DND-41 (cell line): ENCODE measurements around the gene CSF2.

Experiments used
- ATAC-seq: fragments of 200-7000 bp; cut with Tn5 transposase; 3 replicates; pipeline ENCODE4 v1.9.1; 2021; ENCODE audit warnings: low read depth; ENCODE audit not compliant: insufficient read depth
- DNase-seq: peaks from one replicate; pipeline ENCODE4 v3.0.0-alpha.2; 2020
- H2AFZ ChIP-seq: 2 replicates; pipeline ENCODE4 v1.6.0; 2012; ENCODE audit warnings: low read depth, low read length
- H3K27ac ChIP-seq: 2 replicates; pipeline ENCODE4 v1.5.1; 2012; ENCODE audit warnings: low read length, inconsistent platforms
- H3K27me3 ChIP-seq: fragments of 200-600 bp; sonication (generic); 2 replicates; pipeline ENCODE4 v1.6.0; 2012; ENCODE audit warnings: low read length, mild to moderate bottlenecking, inconsistent platforms; ENCODE audit not compliant: insufficient read depth, poor library complexity
- H3K36me3 ChIP-seq: 2 replicates; pipeline ENCODE4 v1.5.1; 2012; ENCODE audit warnings: low read length, inconsistent platforms; ENCODE audit not compliant: insufficient read depth
- H3K4me1 ChIP-seq: 2 replicates; pipeline ENCODE4 v1.5.1; 2012; ENCODE audit warnings: mild to moderate bottlenecking, low read length; ENCODE audit not compliant: insufficient read depth
- H3K4me2 ChIP-seq: 2 replicates; pipeline ENCODE4 v1.6.0; 2012; ENCODE audit warnings: mild to moderate bottlenecking, moderate library complexity, low read length, inconsistent platforms; ENCODE audit not compliant: insufficient read depth
- H3K4me3 ChIP-seq, 2 experiments: fragments of 200-600 bp in 1 of 2; shearing (Covaris generic) in 1 of 2; 2 replicates each; pipeline ENCODE4 v1.5.1; 2012 to 2016; ENCODE audit warnings: inconsistent platforms in 2 of 2, low read length in 2 of 2, mild to moderate bottlenecking in 2 of 2, low read depth in 1 of 2, moderate library complexity in 1 of 2
- H3K79me2 ChIP-seq: 2 replicates; pipeline ENCODE4 v1.6.0; 2012; ENCODE audit warnings: low read length, inconsistent platforms; ENCODE audit not compliant: insufficient read depth
- H3K9ac ChIP-seq: 2 replicates; pipeline ENCODE4 v1.6.0; 2012; ENCODE audit warnings: low read depth, mild to moderate bottlenecking, inconsistent platforms, low read length, moderate library complexity
- H3K9me3 ChIP-seq: 2 replicates; pipeline ENCODE4 v1.5.1; 2012; ENCODE audit warnings: low read length, moderate library complexity, mild to moderate bottlenecking, inconsistent platforms; ENCODE audit not compliant: insufficient read depth, severe bottlenecking
- H4K20me1 ChIP-seq: 2 replicates; pipeline ENCODE4 v1.6.0; 2012; ENCODE audit warnings: low read length; ENCODE audit not compliant: insufficient read depth
- EZH2 ChIP-seq: IDR thresholded peaks from 3 replicates; pipeline ENCODE4 v1.6.1; 2012; ENCODE audit warnings: borderline replicate concordance, low read depth, mild to moderate bottlenecking, moderate library complexity, low read length, inconsistent platforms; ENCODE audit not compliant: severe bottlenecking
- TF ChIP-seq, protein P1 (sequence below): IDR thresholded peaks from 2 replicates; pipeline ENCODE4 v1.5.1; 2012; ENCODE audit warnings: borderline replicate concordance, low read length, moderate library complexity, mild to moderate bottlenecking; ENCODE audit not compliant: poor library complexity, severe bottlenecking; ENCODE audit errors: extremely low read depth

The CSF2 gene

DNA sequence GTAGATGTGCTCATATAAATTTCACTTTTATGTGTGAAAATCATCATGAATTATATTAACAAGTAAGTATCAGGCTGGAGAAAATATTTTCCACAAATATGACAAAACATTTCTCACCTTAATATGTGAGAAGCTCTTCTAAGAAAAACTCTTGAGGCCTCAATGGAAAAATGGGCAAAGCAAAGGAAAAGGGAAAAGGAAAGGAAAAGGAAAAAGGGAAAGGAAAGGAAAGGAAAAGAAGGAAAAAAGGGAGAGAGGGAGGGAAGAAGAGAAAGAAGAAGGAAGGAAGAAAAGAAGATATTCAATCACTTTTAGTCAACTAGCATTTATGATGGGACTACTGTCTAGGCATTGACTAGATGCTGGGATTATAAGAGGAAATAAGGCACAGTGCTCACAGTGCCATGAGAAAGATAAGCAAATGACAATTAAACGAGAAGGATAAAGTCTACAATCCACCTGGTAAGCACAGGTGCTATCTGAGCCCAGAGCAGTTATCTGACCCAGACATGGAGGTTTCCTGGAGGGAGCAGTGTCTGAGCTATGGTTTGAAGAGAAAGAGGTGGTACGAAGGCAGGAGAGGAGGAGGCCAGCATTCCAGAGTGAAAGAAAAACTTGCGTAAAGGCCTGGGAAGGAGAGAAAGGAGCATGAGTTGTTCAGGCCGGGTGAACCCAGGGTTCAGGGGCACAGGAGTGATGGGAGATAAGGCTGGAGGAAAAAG is 43.8 kb upstream of the CSF2 start:
- Histone ChIP-seq H3K27me3 (no peaks in the 10 kb centered on the region), H3K9me3 (no peaks in the 10 kb centered on the region), H4K20me1 (no peaks in the 10 kb centered on the region), H3K36me3 (no peaks in the 10 kb centered on the region), H3K27ac (no peak overlapping the region), H2AFZ (no peak overlapping the region), H3K4me3 (no peak overlapping the region), H3K79me2 (no peaks in the 10 kb centered on the region), H3K4me1 (no peaks in the 10 kb centered on the region), H3K4me2 (no peak overlapping the region), H3K9ac (no peak overlapping the region)
- TF ChIP-seq, protein P1, sequence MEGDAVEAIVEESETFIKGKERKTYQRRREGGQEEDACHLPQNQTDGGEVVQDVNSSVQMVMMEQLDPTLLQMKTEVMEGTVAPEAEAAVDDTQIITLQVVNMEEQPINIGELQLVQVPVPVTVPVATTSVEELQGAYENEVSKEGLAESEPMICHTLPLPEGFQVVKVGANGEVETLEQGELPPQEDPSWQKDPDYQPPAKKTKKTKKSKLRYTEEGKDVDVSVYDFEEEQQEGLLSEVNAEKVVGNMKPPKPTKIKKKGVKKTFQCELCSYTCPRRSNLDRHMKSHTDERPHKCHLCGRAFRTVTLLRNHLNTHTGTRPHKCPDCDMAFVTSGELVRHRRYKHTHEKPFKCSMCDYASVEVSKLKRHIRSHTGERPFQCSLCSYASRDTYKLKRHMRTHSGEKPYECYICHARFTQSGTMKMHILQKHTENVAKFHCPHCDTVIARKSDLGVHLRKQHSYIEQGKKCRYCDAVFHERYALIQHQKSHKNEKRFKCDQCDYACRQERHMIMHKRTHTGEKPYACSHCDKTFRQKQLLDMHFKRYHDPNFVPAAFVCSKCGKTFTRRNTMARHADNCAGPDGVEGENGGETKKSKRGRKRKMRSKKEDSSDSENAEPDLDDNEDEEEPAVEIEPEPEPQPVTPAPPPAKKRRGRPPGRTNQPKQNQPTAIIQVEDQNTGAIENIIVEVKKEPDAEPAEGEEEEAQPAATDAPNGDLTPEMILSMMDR, result no peak
- TF ChIP-seq EZH2, result no peak
- no peak for DNase-seq
- no peak for ATAC-seq

DNA sequence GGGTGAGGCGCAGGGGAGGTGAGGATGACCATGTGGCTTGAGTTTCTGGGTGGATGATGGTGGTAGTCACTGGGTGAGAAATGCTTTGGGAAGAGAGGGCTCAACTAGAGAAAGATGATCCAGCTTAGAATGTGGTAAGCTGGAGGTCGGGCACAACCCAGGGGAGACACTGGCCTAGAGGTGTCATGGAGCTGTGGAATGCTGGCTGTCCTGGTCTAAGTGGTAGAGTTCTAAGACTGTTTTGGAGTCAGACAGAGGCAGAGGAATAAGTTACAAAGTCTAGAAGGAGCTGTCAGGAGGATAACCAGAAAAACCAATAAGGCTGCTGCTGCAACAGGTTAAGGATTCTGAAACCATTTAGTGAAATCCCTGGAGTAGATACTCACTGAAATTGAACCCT is 43.0 kb upstream of the CSF2 start:
- Histone ChIP-seq H3K4me2 (no peak overlapping the region), H3K27ac (no peak overlapping the region), H3K4me3 (no peak overlapping the region), H4K20me1 (no peaks in the 10 kb centered on the region), H3K4me1 (no peaks in the 10 kb centered on the region), H3K36me3 (no peaks in the 10 kb centered on the region), H3K27me3 (no peaks in the 10 kb centered on the region), H2AFZ (no peak overlapping the region), H3K9ac (no peak overlapping the region), H3K9me3 (no peaks in the 10 kb centered on the region), H3K79me2 (no peaks in the 10 kb centered on the region)
- ATAC-seq (no peak), DNase-seq (no peak)
- TF ChIP-seq EZH2, result no peak
- TF ChIP-seq, protein P1, result no peak

- Histone ChIP-seq H2AFZ (no peak overlapping the region), H3K27me3 (peaks cover under 1% of the 10 kb centered on the region), H3K4me1 (no peaks in the 10 kb centered on the region), H3K36me3 (no peaks in the 10 kb centered on the region), H3K79me2 (no peaks in the 10 kb centered on the region), H3K9me3 (no peaks in the 10 kb centered on the region), H3K4me2 (no peak overlapping the region), H4K20me1 (no peaks in the 10 kb centered on the region), H3K9ac (no peak overlapping the region), H3K27ac (no peak overlapping the region), H3K4me3 (no peak overlapping the region)
- DNase-seq, result no peak
- no peak for TF ChIP-seq EZH2
- TF ChIP-seq, protein P1, result no peak
- no peak for ATAC-seq
Measured at GRCh38 chr5:132032196-132032595, 41.4 kb upstream of the CSF2 start.

- no peak for TF ChIP-seq EZH2
- TF ChIP-seq, protein P1, result no peak
- Histone ChIP-seq H3K4me3 (no peak overlapping the region), H3K4me1 (no peaks in the 10 kb centered on the region), H3K27me3 (peaks cover 6% of the 10 kb centered on the region), H3K27ac (no peak overlapping the region), H3K79me2 (no peaks in the 10 kb centered on the region), H4K20me1 (no peaks in the 10 kb centered on the region), H3K36me3 (no peaks in the 10 kb centered on the region), H2AFZ (no peak overlapping the region), H3K9ac (no peak overlapping the region), H3K4me2 (no peak overlapping the region), H3K9me3 (no peaks in the 10 kb centered on the region)
- DNase-seq, result no peak
- ATAC-seq, result no peak
Measured at GRCh38 chr5:132033122-132033521, 40.5 kb upstream of the CSF2 start.
